ENCODE data around the gene SNAPC3.

DNA sequence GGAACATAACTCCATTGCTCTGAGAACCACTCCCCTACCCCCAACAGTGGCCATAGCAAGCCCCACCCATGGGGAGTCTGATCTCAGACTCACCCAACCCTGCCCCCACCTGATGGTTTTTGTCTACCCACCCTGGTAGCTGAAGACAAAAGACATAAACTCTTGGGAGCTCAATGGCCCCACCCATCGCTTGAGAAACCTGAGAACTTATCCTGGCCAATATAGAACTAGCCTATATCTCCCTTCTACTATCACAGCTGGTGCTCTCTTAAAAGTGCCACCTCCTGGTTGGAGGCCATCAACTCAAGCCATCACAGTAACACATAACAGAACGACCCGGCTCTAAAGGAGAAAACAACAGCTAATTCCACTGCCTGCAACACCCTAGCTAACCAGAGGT, 47.9 kb upstream of the SNAPC3 start:
- TF ChIP-seq, protein P1, sequence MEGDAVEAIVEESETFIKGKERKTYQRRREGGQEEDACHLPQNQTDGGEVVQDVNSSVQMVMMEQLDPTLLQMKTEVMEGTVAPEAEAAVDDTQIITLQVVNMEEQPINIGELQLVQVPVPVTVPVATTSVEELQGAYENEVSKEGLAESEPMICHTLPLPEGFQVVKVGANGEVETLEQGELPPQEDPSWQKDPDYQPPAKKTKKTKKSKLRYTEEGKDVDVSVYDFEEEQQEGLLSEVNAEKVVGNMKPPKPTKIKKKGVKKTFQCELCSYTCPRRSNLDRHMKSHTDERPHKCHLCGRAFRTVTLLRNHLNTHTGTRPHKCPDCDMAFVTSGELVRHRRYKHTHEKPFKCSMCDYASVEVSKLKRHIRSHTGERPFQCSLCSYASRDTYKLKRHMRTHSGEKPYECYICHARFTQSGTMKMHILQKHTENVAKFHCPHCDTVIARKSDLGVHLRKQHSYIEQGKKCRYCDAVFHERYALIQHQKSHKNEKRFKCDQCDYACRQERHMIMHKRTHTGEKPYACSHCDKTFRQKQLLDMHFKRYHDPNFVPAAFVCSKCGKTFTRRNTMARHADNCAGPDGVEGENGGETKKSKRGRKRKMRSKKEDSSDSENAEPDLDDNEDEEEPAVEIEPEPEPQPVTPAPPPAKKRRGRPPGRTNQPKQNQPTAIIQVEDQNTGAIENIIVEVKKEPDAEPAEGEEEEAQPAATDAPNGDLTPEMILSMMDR (IDR thresholded peaks at IDR 0.05), result no peak
- no peak for TF ChIP-seq EZH2phosphoT487 (IDR thresholded peaks at IDR 0.05)

Measured in neural progenitor cell (in vitro differentiated cells).